ENCODE measurements around the gene RHOXF2.
"Not testable (repeated sequence)": the region's sequence is repeated elsewhere in the genome, so short reads cannot be mapped to it uniquely, and the experiment has no call there.

RHOXF2 gene, protein sequence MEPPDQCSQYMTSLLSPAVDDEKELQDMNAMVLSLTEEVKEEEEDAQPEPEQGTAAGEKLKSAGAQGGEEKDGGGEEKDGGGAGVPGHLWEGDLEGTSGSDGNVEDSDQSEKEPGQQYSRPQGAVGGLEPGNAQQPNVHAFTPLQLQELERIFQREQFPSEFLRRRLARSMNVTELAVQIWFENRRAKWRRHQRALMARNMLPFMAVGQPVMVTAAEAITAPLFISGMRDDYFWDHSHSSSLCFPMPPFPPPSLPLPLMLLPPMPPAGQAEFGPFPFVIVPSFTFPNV

GRCh38 chrX:120158313-120158712 is at the start of gene RHOXF2:
TSS of gene RHOXF2 (plus strand) at chrX:120158613. CDS start at chrX:120158751, 138 bp downstream.
- not testable (repeated sequence) for H4K20me1 ChIP-seq (ENCODE audit: insufficient read depth, low read length, poor library complexity, severe bottlenecking); H3K4me2 ChIP-seq (ENCODE audit: low read depth, low read length, poor library complexity, severe bottlenecking); H3K79me2 ChIP-seq (ENCODE audit: insufficient read depth, low read length); H3K4me1 ChIP-seq (ENCODE audit: insufficient read depth, low read length, poor library complexity, severe bottlenecking); H3K9ac ChIP-seq (ENCODE audit: low read depth, low read length, poor library complexity, severe bottlenecking); H2AFZ ChIP-seq (ENCODE audit: low read length); H3K36me3 ChIP-seq (ENCODE audit: insufficient read depth, low read length); H3F3A ChIP-seq (ENCODE audit: low read depth); H3K9me2 ChIP-seq (replicated peaks; ENCODE audit: low read depth, low read length); H3K4me3 ChIP-seq (ENCODE audit: low read length, poor library complexity, severe bottlenecking); H3K27me3 ChIP-seq (ENCODE audit: insufficient read depth, low read length, poor library complexity, severe bottlenecking); H3K9me3 ChIP-seq (ENCODE audit: insufficient read depth, low read depth, low read length)

GRCh38 chrX:120109378-120109777 is 49.0 kb upstream of the RHOXF2 start:
- H3F3A ChIP-seq (ENCODE audit: low read depth): no peaks in the 10 kb centered on the region
- no peaks in the 10 kb centered on the region for H3K27me3 ChIP-seq (ENCODE audit: insufficient read depth, low read length, poor library complexity, severe bottlenecking)
- H3K4me1 ChIP-seq (ENCODE audit: insufficient read depth, low read length, poor library complexity, severe bottlenecking): no peaks in the 10 kb centered on the region
- no peaks in the 10 kb centered on the region for H3K36me3 ChIP-seq (ENCODE audit: insufficient read depth, low read length)
- no peaks in the 10 kb centered on the region for H4K20me1 ChIP-seq (ENCODE audit: insufficient read depth, low read length, poor library complexity, severe bottlenecking)
- no peaks in the 10 kb centered on the region for H3K9me2 ChIP-seq (replicated peaks; ENCODE audit: low read depth, low read length)
- H3K9ac ChIP-seq (ENCODE audit: low read depth, low read length, poor library complexity, severe bottlenecking): no peak overlapping the region
- H3K9me3 ChIP-seq (ENCODE audit: insufficient read depth, low read depth, low read length): no peaks in the 10 kb centered on the region
- TF ChIP-seq CTCF (conservative IDR thresholded peaks at IDR 0.05; ENCODE audit: low read length) (no peak), EZH2phosphoT487 (IDR thresholded peaks at IDR 0.05; ENCODE audit: borderline replicate concordance) (no peak)
- no peak overlapping the region for H3K4me2 ChIP-seq (ENCODE audit: low read depth, low read length, poor library complexity, severe bottlenecking)
- no peak overlapping the region for H3K4me3 ChIP-seq (ENCODE audit: low read length, poor library complexity, severe bottlenecking)
- H2AFZ ChIP-seq (ENCODE audit: low read length): no peak overlapping the region
- H3K79me2 ChIP-seq (ENCODE audit: insufficient read depth, low read length): no peaks in the 10 kb centered on the region

- TF ChIP-seq CTCF (conservative IDR thresholded peaks at IDR 0.05; ENCODE audit: low read length): no peak
- TF ChIP-seq EZH2phosphoT487 (IDR thresholded peaks at IDR 0.05; ENCODE audit: borderline replicate concordance): no peak
These were observed 46.8 kb upstream of the RHOXF2 start for GRCh38 chrX:120111611-120112010.

GRCh38 chrX:120115438-120115963 is 42.9 kb upstream of the RHOXF2 start, which contains the start of gene RHOXF1:
TSS of gene RHOXF1 (minus strand) at chrX:120115913. CDS start at chrX:120115862, 51 bp downstream.
- no peak for TF ChIP-seq CTCF (conservative IDR thresholded peaks at IDR 0.05; ENCODE audit: low read length)
- TF ChIP-seq EZH2phosphoT487 (IDR thresholded peaks at IDR 0.05; ENCODE audit: borderline replicate concordance): no peak
- H3K36me3 ChIP-seq (ENCODE audit: insufficient read depth, low read length): no peaks in the 10 kb centered on the region
- H3K9me3 ChIP-seq (ENCODE audit: insufficient read depth, low read depth, low read length): no peaks in the 10 kb centered on the region
- no peaks in the 10 kb centered on the region for H4K20me1 ChIP-seq (ENCODE audit: insufficient read depth, low read length, poor library complexity, severe bottlenecking)
- H3K79me2 ChIP-seq (ENCODE audit: insufficient read depth, low read length): no peaks in the 10 kb centered on the region
- H3K9me2 ChIP-seq (replicated peaks; ENCODE audit: low read depth, low read length): no peaks in the 10 kb centered on the region
- H3F3A ChIP-seq (ENCODE audit: low read depth): no peaks in the 10 kb centered on the region
- no peak within 1 kb of the TSS for H3K9ac ChIP-seq (ENCODE audit: low read depth, low read length, poor library complexity, severe bottlenecking)
- no peaks in the 10 kb centered on the region for H3K27me3 ChIP-seq (ENCODE audit: insufficient read depth, low read length, poor library complexity, severe bottlenecking)
- no peaks in the 10 kb centered on the region for H3K4me1 ChIP-seq (ENCODE audit: insufficient read depth, low read length, poor library complexity, severe bottlenecking)
- no peak within 1 kb of the TSS for H3K4me3 ChIP-seq (ENCODE audit: low read length, poor library complexity, severe bottlenecking)
- H3K4me2 ChIP-seq (ENCODE audit: low read depth, low read length, poor library complexity, severe bottlenecking): no peak within 1 kb of the TSS
- H2AFZ ChIP-seq (ENCODE audit: low read length): no peak within 1 kb of the TSS

More at GRCh38 chrX:120111611-120112010, 46.8 kb upstream of the RHOXF2 start:
- Histone ChIP-seq H3K9me3 (ENCODE audit: insufficient read depth, low read depth, low read length) (no peaks in the 10 kb centered on the region), H3K4me3 (ENCODE audit: low read length, poor library complexity, severe bottlenecking) (no peak overlapping the region), H3F3A (ENCODE audit: low read depth) (no peaks in the 10 kb centered on the region), H3K4me2 (ENCODE audit: low read depth, low read length, poor library complexity, severe bottlenecking) (no peak overlapping the region), H2AFZ (ENCODE audit: low read length) (no peak overlapping the region), H3K4me1 (ENCODE audit: insufficient read depth, low read length, poor library complexity, severe bottlenecking) (no peaks in the 10 kb centered on the region), H4K20me1 (ENCODE audit: insufficient read depth, low read length, poor library complexity, severe bottlenecking) (no peaks in the 10 kb centered on the region), H3K36me3 (ENCODE audit: insufficient read depth, low read length) (no peaks in the 10 kb centered on the region), H3K79me2 (ENCODE audit: insufficient read depth, low read length) (no peaks in the 10 kb centered on the region), H3K9ac (ENCODE audit: low read depth, low read length, poor library complexity, severe bottlenecking) (no peak overlapping the region), H3K9me2 (replicated peaks; ENCODE audit: low read depth, low read length) (no peaks in the 10 kb centered on the region), H3K27me3 (ENCODE audit: insufficient read depth, low read length, poor library complexity, severe bottlenecking) (no peaks in the 10 kb centered on the region)

Measured in Loucy (cell line).